HCT116 (cell line): Measurements from ENCODE around the gene FFAR1. TPM values are rescaled to one million over a fixed set of nuclear protein-coding genes. Genes with fewer than 3 reads are reported as not detected.

Experiments
- ATAC-seq: fragments of 200-7000 bp; cut with Tn5 transposase; 2 replicates; pipeline ENCODE4 v1.9.1; 2020; ENCODE audit warnings: mild to moderate bottlenecking, moderate library complexity
- BruUV-seq: library from RNA; stranded (reverse); fragments of 400-500 nt; replicated peaks from 2 replicates; lab custom pipeline; 2021; lab: Mats Ljungman, UMichigan
- CTCF ChIA-PET: fragments of 300-600 bp; sonication (Branson Sonifier 250); formaldehyde crosslinking; loops from one replicate; lab custom pipeline; 2021; ENCODE audit warnings: antibody characterized with exemption; lab: Charles Lee
- POLR2A ChIA-PET: fragments of 300-600, 350-600 bp; sonication (Branson Sonifier 250); formaldehyde crosslinking; loops from one replicate; lab custom pipeline; 2021; ENCODE audit warnings: antibody characterized with exemption; lab: Charles Lee
- RAD21 ChIA-PET, 2 experiments: fragments of 300-600 bp; sonication (Branson Sonifier 250); formaldehyde crosslinking; loops; one replicate each; lab custom pipeline; 2023; ENCODE audit warnings: low total read pairs in 2 of 2; ENCODE audit not compliant: uncharacterized antibody in 2 of 2, unreplicated experiment in 2 of 2, low non-redundant PET in 1 of 2; lab: Charles Lee
- DNase-seq: peaks from one replicate; pipeline ENCODE4 v3.0.0-alpha.2; 2010; ENCODE audit warnings: low read depth, low spot score
- H2AFZ ChIP-seq: fragments of 200-600 bp; shearing (Covaris generic), sonication (generic); 2 replicates; pipeline ENCODE4 v1.6.1; 2017; ENCODE audit warnings: low read depth, mixed run types, mixed read lengths, antibody characterized with exemption, low read length; ENCODE audit not compliant: poor library complexity, severe bottlenecking
- H3K27ac ChIP-seq: 2 replicates; pipeline ENCODE4 v1.5.1; 2012; ENCODE audit warnings: low read depth, low read length
- H3K27me3 ChIP-seq: fragments of 200-600 bp; sonication (generic); 2 replicates; pipeline ENCODE4 v1.6.1; 2016; ENCODE audit warnings: mixed run types, low read length, mixed read lengths; ENCODE audit not compliant: insufficient read depth
- H3K36me3 ChIP-seq, 2 experiments: fragments of 200-500 bp in 1 of 2; fragments of 200-600 bp in 1 of 2; sonication (Bioruptor generic) in 1 of 2; sonication (generic) in 1 of 2; 2 replicates each; pipeline versions ENCODE4 v1.5.1 to v1.6.1; 2014 to 2016; ENCODE audit warnings: low read length in 2 of 2, inconsistent platforms in 1 of 2, mixed read lengths in 1 of 2, mixed run types in 1 of 2; ENCODE audit not compliant: insufficient read depth in 2 of 2, control insufficient read depth in 1 of 2
- H3K4me1 ChIP-seq, 2 experiments: fragments of 200-600 bp in 1 of 2; sonication (generic) in 1 of 2; 2 replicates each; pipeline versions ENCODE4 v1.5.1 to v1.6.1; 2012 to 2017; ENCODE audit warnings: low read length in 2 of 2, inconsistent platforms in 1 of 2, mild to moderate bottlenecking in 1 of 2, mixed read lengths in 1 of 2, mixed run types in 1 of 2, moderate library complexity in 1 of 2; ENCODE audit not compliant: insufficient read depth in 2 of 2, control insufficient read depth in 1 of 2
- H3K4me2 ChIP-seq: fragments of 200-600 bp; sonication (generic); 2 replicates; pipeline ENCODE4 v1.6.1; 2017; ENCODE audit warnings: mixed run types, low read length, mixed read lengths
- H3K4me3 ChIP-seq, 2 experiments: fragments of 200-600 bp in 1 of 2; sonication (generic) in 1 of 2; replicated peaks in 1 of 2; 2 replicates each; pipeline ENCODE4 v1.5.1; 2011 to 2016; ENCODE audit warnings: low read length in 2 of 2, control low read depth in 1 of 2, low read depth in 1 of 2, mild to moderate bottlenecking in 1 of 2, mixed read lengths in 1 of 2, mixed run types in 1 of 2
- H3K79me2 ChIP-seq: fragments of 200-600 bp; sonication (generic); 2 replicates; pipeline ENCODE4 v1.6.1; 2017; ENCODE audit warnings: mild to moderate bottlenecking, mixed run types, low read length, moderate library complexity, mixed read lengths; ENCODE audit not compliant: insufficient read depth
- H3K9ac ChIP-seq: fragments of 200-600 bp; sonication (generic); 2 replicates; pipeline ENCODE4 v1.6.1; 2016; ENCODE audit warnings: low read length, mixed read lengths
- H3K9me2 ChIP-seq: fragments of 200-600 bp; sonication (generic), shearing (Covaris generic); 2 replicates; pipeline ENCODE4 v1.6.1; 2017; ENCODE audit warnings: mixed run types, mild to moderate bottlenecking, moderate library complexity; ENCODE audit not compliant: insufficient read depth
- H3K9me3 ChIP-seq, 2 experiments: fragments of 200-500 bp in 1 of 2; fragments of 200-600 bp in 1 of 2; sonication (Bioruptor generic) in 1 of 2; sonication (generic) in 1 of 2; 2 replicates each; pipeline ENCODE4 v1.6.1; 2014 to 2017; ENCODE audit warnings: low read length in 2 of 2, mixed read lengths in 2 of 2, inconsistent platforms in 1 of 2, low read depth in 1 of 2, mild to moderate bottlenecking in 1 of 2, mixed run types in 1 of 2, moderate library complexity in 1 of 2; ENCODE audit not compliant: control insufficient read depth in 1 of 2, insufficient read depth in 1 of 2
- H4K20me1 ChIP-seq: fragments of 200-600 bp; sonication (generic), shearing (Covaris generic); 2 replicates; pipeline ENCODE4 v1.6.1; 2017; ENCODE audit warnings: mixed run types, mild to moderate bottlenecking, moderate library complexity; ENCODE audit not compliant: insufficient read depth
- CBX3 ChIP-seq: IDR thresholded peaks from 2 replicates; pipeline ENCODE4 v1.6.1; 2012; ENCODE audit warnings: low read depth
- EGR1 ChIP-seq: IDR thresholded peaks from 2 replicates; pipeline ENCODE4 v1.6.1; 2012; ENCODE audit warnings: low read depth
- ELF1 ChIP-seq: IDR thresholded peaks from 2 replicates; pipeline ENCODE4 v1.6.1; 2012; ENCODE audit warnings: low read depth, borderline replicate concordance
- EZH2phosphoT487 ChIP-seq: fragments of 200-600 bp; IDR thresholded peaks from 2 replicates; pipeline ENCODE4 v1.6.1; 2018; ENCODE audit warnings: antibody characterized with exemption, borderline replicate concordance
- FOSL1 ChIP-seq: IDR thresholded peaks from 2 replicates; pipeline ENCODE4 v1.6.1; 2012; ENCODE audit warnings: low read depth
- JUND ChIP-seq: IDR thresholded peaks from 2 replicates; pipeline ENCODE4 v1.6.1; 2012
- RAD21 ChIP-seq: IDR thresholded peaks from 2 replicates; pipeline ENCODE4 v1.6.1; 2012; ENCODE audit warnings: low read depth, mild to moderate bottlenecking
- SIN3A ChIP-seq: IDR thresholded peaks from 2 replicates; pipeline ENCODE4 v1.6.1; 2012; ENCODE audit warnings: low read depth
- SP1 ChIP-seq: IDR thresholded peaks from 2 replicates; pipeline ENCODE4 v1.6.1; 2012; ENCODE audit warnings: low read depth
- SRF ChIP-seq: IDR thresholded peaks from 2 replicates; pipeline ENCODE4 v1.6.1; 2012; ENCODE audit warnings: low read depth
- TCF7L2 ChIP-seq: IDR thresholded peaks from 2 replicates; pipeline ENCODE4 v1.7.0; 2011; ENCODE audit warnings: borderline replicate concordance, inconsistent platforms; ENCODE audit not compliant: insufficient read depth, insufficient read length; ENCODE audit errors: extremely low read depth
- YY1 ChIP-seq: IDR thresholded peaks from 2 replicates; pipeline ENCODE4 v1.6.1; 2011; ENCODE audit warnings: low read length, low read depth, moderate library complexity, mild to moderate bottlenecking; ENCODE audit not compliant: insufficient replicate concordance; ENCODE audit errors: extremely low read depth
- ZNF274 ChIP-seq: fragments of 200-500 bp; sonication (Bioruptor generic); IDR thresholded peaks from 2 replicates; pipeline ENCODE4 v1.6.1; 2014; ENCODE audit warnings: mild to moderate bottlenecking, low read depth, low read length, inconsistent platforms
- intact Hi-C: fragments of 100-400 bp; cut with micrococcal nuclease; formaldehyde crosslinking; loops from 2 replicates; pipeline ENCODE4 v1.10.0; 2022
- total RNA-seq: library from RNA; stranded (reverse); gene quantifications from one replicate; pipeline ENCODE4 v1.2.1, GENCODE V29; 2021; ENCODE audit not compliant: unreplicated experiment
- TF ChIP-seq, protein P1 (sequence below): IDR thresholded peaks from 2 replicates; pipeline ENCODE4 v1.6.1; 2012

Gene FFAR1
- total RNA-seq, 1 experiment from 2014 or later: not detected

GRCh38 chr19:35337097-35337983 lies 10.4 kb upstream of the FFAR1 start:
- POLR2A ChIA-PET: no interaction called here
- no peak overlapping the region for H3K27ac ChIP-seq

DNA sequence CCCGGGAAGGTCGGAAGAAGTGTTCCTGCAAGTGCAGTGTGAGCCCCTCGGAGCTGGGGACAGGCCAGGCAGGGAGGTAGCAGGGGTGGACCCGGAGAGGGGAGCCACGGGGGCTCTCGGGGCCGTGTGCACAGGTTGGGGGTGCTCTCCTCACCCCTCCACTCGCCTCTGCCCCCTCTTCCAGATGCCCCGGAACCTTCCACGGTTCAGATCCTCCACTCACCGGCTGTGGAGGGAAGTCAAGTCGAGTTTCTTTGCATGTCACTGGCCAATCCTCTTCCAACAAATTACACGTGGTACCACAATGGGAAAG lies 9.8 kb upstream of the FFAR1 start:
- no peak overlapping the region for H3K4me3 ChIP-seq
- ATAC-seq: no peak
- H3K27me3 ChIP-seq: no peaks in the 10 kb centered on the region
- no peak overlapping the region for H3K27ac ChIP-seq
- ChIA-PET CTCF (no interaction called here), RAD21 (no interaction called here), POLR2A (no interaction called here)
- no peaks in the 10 kb centered on the region for H3K79me2 ChIP-seq
- no TSS peak for BruUV-seq
- no peak overlapping the region for H2AFZ ChIP-seq
- H3K9ac ChIP-seq: no peak overlapping the region
- no peak for DNase-seq
- no peaks in the 10 kb centered on the region for H4K20me1 ChIP-seq
- TF ChIP-seq SIN3A: no peak
- TF ChIP-seq YY1: no peak
- TF ChIP-seq ELF1: no peak
- no peak for TF ChIP-seq EZH2phosphoT487
- TF ChIP-seq CBX3: no peak
- TF ChIP-seq SP1: no peak
- TF ChIP-seq EGR1: no peak
- no peak for TF ChIP-seq ZNF274
- TF ChIP-seq, protein P1, sequence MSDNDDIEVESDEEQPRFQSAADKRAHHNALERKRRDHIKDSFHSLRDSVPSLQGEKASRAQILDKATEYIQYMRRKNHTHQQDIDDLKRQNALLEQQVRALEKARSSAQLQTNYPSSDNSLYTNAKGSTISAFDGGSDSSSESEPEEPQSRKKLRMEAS: no peak
- TF ChIP-seq JUND: no peak
- no peak for TF ChIP-seq TCF7L2
- TF ChIP-seq FOSL1: no peak
- intact Hi-C loops: no loop called here
- H3K9me2 ChIP-seq: no peaks in the 10 kb centered on the region
- no peaks in the 10 kb centered on the region for H3K9me3 ChIP-seq
- no peaks in the 10 kb centered on the region for H3K36me3 ChIP-seq
- no peak overlapping the region for H3K4me2 ChIP-seq
- H3K4me1 ChIP-seq: no peaks in the 10 kb centered on the region

More at GRCh38 chr19:35337097-35337983, 10.4 kb upstream of the FFAR1 start:
- Histone ChIP-seq H3K9ac (no peak overlapping the region), H2AFZ (no peak overlapping the region), H3K9me3 (no peaks in the 10 kb centered on the region), H3K4me2 (no peak overlapping the region), H3K4me1 (no peaks in the 10 kb centered on the region), H3K79me2 (no peaks in the 10 kb centered on the region), H3K36me3 (no peaks in the 10 kb centered on the region), H4K20me1 (no peaks in the 10 kb centered on the region), H3K4me3 (no peak overlapping the region), H3K27me3 (no peaks in the 10 kb centered on the region), H3K9me2 (no peaks in the 10 kb centered on the region)
- DNase-seq (no peak), ATAC-seq (no peak)
- ChIA-PET RAD21 (no interaction called here), CTCF (no interaction called here)
- intact Hi-C loops: no loop called here
- TF ChIP-seq EZH2phosphoT487 (no peak), YY1 (no peak), SP1 (no peak), SRF (no peak), TCF7L2 (no peak), RAD21 (no peak)
- no TSS peak for BruUV-seq
